Measurements from ENCODE around the gene GDI1. TPM values are rescaled to one million over a fixed set of nuclear protein-coding genes. Genes with fewer than 3 reads are reported as not detected.

Gene GDI1
- total RNA-seq, 1 donor from 2014 or later: 152 TPM

DNA sequence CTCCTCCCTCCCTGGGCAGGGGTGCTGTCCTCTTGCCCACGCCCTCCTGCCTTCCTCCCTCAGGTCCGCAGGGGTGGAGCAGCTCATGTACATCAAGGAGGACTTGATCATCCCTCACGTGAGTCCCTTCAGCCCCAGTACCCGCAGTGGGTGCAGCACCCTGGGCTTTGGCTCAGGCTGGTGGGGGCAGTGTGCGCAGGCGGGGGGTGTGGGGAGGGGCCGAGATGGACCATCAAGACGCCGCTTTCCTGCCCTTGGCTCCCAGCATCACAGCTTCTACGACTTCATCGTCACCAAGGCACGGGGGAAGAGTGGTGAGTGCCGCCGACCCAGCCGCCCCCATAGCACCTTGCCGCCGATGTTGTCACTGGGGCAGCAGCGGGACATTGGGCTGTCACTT lies 12.7 kb downstream of the GDI1 start:
- no peak overlapping the region for H3K27ac Mint-ChIP-seq (ENCODE audit: unreplicated experiment)
- H3K27me3 Mint-ChIP-seq (ENCODE audit: unreplicated experiment): no peaks in the 10 kb centered on the region
- DNase-seq (ENCODE audit: extremely low spot score, unreplicated experiment): no peak
- no peaks in the 10 kb centered on the region for H3K9me3 Mint-ChIP-seq (ENCODE audit: unreplicated experiment)
- H3K36me3 Mint-ChIP-seq (ENCODE audit: unreplicated experiment): peaks cover 14% of the 10 kb centered on the region
- no peak overlapping the region for H3K4me3 Mint-ChIP-seq (ENCODE audit: unreplicated experiment)
- H3K4me1 Mint-ChIP-seq (ENCODE audit: unreplicated experiment): peaks cover 4% of the 10 kb centered on the region
- TF ChIP-seq, protein P1, sequence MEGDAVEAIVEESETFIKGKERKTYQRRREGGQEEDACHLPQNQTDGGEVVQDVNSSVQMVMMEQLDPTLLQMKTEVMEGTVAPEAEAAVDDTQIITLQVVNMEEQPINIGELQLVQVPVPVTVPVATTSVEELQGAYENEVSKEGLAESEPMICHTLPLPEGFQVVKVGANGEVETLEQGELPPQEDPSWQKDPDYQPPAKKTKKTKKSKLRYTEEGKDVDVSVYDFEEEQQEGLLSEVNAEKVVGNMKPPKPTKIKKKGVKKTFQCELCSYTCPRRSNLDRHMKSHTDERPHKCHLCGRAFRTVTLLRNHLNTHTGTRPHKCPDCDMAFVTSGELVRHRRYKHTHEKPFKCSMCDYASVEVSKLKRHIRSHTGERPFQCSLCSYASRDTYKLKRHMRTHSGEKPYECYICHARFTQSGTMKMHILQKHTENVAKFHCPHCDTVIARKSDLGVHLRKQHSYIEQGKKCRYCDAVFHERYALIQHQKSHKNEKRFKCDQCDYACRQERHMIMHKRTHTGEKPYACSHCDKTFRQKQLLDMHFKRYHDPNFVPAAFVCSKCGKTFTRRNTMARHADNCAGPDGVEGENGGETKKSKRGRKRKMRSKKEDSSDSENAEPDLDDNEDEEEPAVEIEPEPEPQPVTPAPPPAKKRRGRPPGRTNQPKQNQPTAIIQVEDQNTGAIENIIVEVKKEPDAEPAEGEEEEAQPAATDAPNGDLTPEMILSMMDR (IDR thresholded peaks at IDR 0.05): no peak

DNA sequence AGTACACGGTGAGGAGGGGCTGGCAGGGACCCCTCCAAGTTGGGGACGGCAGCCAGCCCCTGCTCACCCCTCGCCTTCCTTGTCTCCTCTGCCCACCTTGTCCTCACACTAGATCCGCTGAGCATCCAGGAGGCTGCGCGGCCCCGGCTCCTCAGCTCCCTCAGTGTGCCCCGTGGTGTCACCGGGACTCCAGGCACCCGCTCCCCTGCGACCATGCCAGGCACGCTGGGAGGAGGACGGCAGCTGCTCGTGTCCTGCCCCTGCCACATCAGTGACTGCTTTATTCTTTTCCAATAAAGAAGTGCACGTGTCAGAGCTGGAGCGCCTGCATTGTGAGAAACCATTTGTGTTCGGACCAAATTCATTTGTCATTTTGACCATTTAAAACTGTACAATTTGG lies 13.4 kb downstream of the GDI1 start:
- Mint-ChIP-seq H3K27ac (ENCODE audit: unreplicated experiment) (no peak overlapping the region), H3K4me1 (ENCODE audit: unreplicated experiment) (peaks cover 4% of the 10 kb centered on the region), H3K27me3 (ENCODE audit: unreplicated experiment) (no peaks in the 10 kb centered on the region), H3K9me3 (ENCODE audit: unreplicated experiment) (no peaks in the 10 kb centered on the region), H3K4me3 (ENCODE audit: unreplicated experiment) (no peak overlapping the region), H3K36me3 (ENCODE audit: unreplicated experiment) (peaks cover 15% of the 10 kb centered on the region)
- TF ChIP-seq, protein P1 (IDR thresholded peaks at IDR 0.05): no peak
- no peak for DNase-seq (ENCODE audit: extremely low spot score, unreplicated experiment)

DNA sequence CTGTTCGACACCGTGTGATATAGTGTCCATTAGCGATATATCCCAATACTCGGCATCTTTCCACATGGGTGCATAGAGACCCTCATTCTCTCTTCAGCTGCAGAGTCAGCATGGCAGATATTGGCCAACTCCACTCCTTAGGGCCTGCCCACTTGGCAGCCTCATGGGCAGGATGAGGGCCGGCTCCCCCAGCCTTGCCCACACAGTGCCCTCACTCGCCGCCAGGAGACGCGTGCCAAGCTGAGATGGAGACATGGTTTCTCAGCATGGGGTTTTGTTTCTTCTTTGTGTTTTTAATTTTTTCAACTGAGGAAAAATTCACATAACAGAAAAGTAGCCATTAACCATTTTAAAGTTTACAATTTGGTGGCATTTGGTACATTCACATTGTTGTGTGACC lies 15.9 kb downstream of the GDI1 start:
- Mint-ChIP-seq H3K9me3 (ENCODE audit: unreplicated experiment) (no peaks in the 10 kb centered on the region), H3K27me3 (ENCODE audit: unreplicated experiment) (no peaks in the 10 kb centered on the region), H3K36me3 (ENCODE audit: unreplicated experiment) (peaks cover 13% of the 10 kb centered on the region), H3K4me1 (ENCODE audit: unreplicated experiment) (peaks cover 3% of the 10 kb centered on the region), H3K4me3 (ENCODE audit: unreplicated experiment) (no peak overlapping the region), H3K27ac (ENCODE audit: unreplicated experiment) (no peak overlapping the region)
- TF ChIP-seq, protein P1 (IDR thresholded peaks at IDR 0.05): no peak
- DNase-seq (ENCODE audit: extremely low spot score, unreplicated experiment): no peak

DNA sequence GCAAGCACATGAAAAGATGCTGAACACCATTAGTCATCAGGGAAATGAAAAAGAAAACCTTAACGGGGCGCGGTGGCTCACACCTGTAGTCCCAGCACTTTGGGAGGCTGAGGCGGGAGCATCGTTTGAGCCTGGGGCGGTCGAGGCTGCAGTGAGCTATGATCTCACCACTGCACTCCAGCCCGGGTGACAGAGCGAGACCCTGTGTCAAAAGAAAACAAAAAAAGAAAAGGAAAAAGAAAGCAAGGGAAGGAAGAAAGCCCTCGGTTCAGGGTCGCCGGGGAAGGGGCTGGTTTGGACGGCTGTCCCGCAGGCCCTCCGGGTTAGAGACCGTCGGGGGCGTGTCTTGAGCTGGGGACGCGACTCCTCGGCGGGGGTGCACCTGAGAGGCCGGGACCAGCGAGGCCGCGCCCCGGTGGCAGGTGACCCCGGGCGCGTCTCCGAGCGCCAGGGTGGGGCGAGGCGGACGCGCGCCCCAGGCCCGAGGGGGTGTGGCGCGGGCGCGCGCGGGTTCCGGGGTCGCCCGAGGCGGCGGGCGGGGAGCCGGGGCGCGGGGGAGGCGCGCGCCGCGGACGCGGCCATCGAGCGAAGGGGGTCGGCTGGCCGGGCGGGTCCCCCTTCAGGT lies 20.6 kb downstream of the GDI1 start:
- no peak for DNase-seq (ENCODE audit: extremely low spot score, unreplicated experiment)
- Mint-ChIP-seq H3K27me3 (ENCODE audit: unreplicated experiment) (no peaks in the 10 kb centered on the region), H3K27ac (ENCODE audit: unreplicated experiment) (peak overlapping the region; percentile 93), H3K36me3 (ENCODE audit: unreplicated experiment) (peaks cover 9% of the 10 kb centered on the region), H3K9me3 (ENCODE audit: unreplicated experiment) (no peaks in the 10 kb centered on the region), H3K4me3 (ENCODE audit: unreplicated experiment) (peak overlapping the region; percentile 90), H3K4me1 (ENCODE audit: unreplicated experiment) (peaks cover 14% of the 10 kb centered on the region)
- TF ChIP-seq, protein P1 (IDR thresholded peaks at IDR 0.05): no peak

DNA sequence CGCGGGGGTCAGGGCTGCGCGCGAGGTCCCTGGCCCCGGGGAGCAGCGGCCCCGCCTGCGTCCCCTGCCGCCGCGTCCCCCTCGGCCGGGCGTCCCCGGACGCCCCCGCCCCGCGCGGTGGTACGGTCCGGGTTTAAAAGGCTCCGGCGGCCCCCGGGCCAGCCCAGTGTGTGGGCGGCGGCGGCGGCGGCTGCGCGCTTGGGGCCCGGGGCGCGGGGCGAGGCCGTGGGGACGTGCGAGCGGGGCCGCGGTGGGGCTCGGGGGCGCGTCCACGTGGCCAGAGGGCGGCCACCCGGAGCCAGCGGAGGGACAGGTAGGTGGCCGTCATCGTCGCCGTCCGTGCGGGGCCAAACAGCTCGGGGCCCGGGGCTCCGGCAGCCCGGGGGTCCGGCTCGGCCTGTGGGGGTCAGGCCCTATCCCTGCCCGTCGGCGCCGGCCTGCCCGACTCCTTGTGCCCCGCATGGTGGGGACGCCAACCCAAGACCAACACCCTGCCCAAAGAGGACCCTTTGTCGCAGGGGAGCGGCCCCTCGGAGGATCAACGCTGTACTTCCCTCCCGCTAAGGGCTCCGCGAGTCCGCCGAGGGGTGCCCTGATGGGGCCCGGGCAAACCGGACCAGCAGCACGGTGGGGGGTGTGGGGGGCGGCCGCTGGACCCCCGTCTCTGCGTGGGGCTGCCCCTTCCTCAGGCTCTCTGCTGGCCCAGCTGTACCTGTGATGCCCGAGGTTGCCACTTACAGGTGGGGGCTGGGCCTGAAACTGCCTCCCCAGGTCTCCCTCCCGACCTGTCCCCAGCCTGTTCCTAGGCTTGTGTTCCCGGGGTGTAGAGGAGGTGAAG lies 21.4 kb downstream of the GDI1 start, which contains the start of gene PLXNA3:
TSS of gene PLXNA3 (plus strand) at position 166 of the 838 bp plus-strand sequence. CDS start 1,903 bp downstream, outside the sequence.
- TF ChIP-seq, protein P1 (IDR thresholded peaks at IDR 0.05): no peak
- Mint-ChIP-seq H3K27ac (ENCODE audit: unreplicated experiment) (peak within 1 kb of the TSS; percentile 93), H3K4me1 (ENCODE audit: unreplicated experiment) (peaks cover 14% of the 10 kb centered on the region), H3K4me3 (ENCODE audit: unreplicated experiment) (peak within 1 kb of the TSS; percentile 90), H3K36me3 (ENCODE audit: unreplicated experiment) (peaks cover 12% of the 10 kb centered on the region), H3K27me3 (ENCODE audit: unreplicated experiment) (no peaks in the 10 kb centered on the region), H3K9me3 (ENCODE audit: unreplicated experiment) (no peaks in the 10 kb centered on the region)
- no peak for DNase-seq (ENCODE audit: extremely low spot score, unreplicated experiment)
